Fibroblast of lung (primary cell): ENCODE results near the gene GLYR1. TPM values are rescaled to one million over a fixed set of nuclear protein-coding genes. Genes with fewer than 3 reads are reported as not detected.
"Not testable (repeated sequence)": the region's sequence is repeated elsewhere in the genome, so short reads cannot be mapped to it uniquely, and the experiment has no call there.

ENCODE experiments used
- DNase-seq, 2 donors: peaks; one replicate each; pipeline versions ENCODE4 v3.0.0 to v3.0.0-alpha.2; 2010; ENCODE audit warnings: low read depth in 2 of 2
- H2AFZ ChIP-seq: 2 replicates; pipeline ENCODE4 v1.5.1; 2012; ENCODE audit warnings: low read length, control low read depth, inconsistent platforms
- H3K27ac ChIP-seq: 2 replicates; pipeline ENCODE4 v1.5.1; 2011; ENCODE audit warnings: low read length, control low read depth; ENCODE audit not compliant: insufficient read depth
- H3K27me3 ChIP-seq: 2 replicates; pipeline ENCODE4 v1.5.1; 2011; ENCODE audit warnings: mild to moderate bottlenecking, low read length; ENCODE audit not compliant: control insufficient read depth, insufficient read depth
- H3K36me3 ChIP-seq: 2 replicates; pipeline ENCODE4 v1.5.1; 2011; ENCODE audit warnings: low read length; ENCODE audit not compliant: control insufficient read depth, insufficient read depth
- H3K4me1 ChIP-seq: 2 replicates; pipeline ENCODE4 v1.5.1; 2011; ENCODE audit warnings: low read length; ENCODE audit not compliant: control insufficient read depth, insufficient read depth; ENCODE audit errors: extremely low read depth
- H3K4me2 ChIP-seq: 2 replicates; pipeline ENCODE4 v1.5.1; 2011; ENCODE audit warnings: low read length, control low read depth; ENCODE audit not compliant: insufficient read depth; ENCODE audit errors: extremely low read depth
- H3K4me3 ChIP-seq, 4 experiments: fragments of 200-600 bp in 1 of 4; sonication (generic) in 1 of 4; replicated peaks in 1 of 4; 2 replicates each; pipeline ENCODE4 v1.5.1; 2011 to 2016; ENCODE audit warnings: low read length in 4 of 4, low read depth in 3 of 4, mild to moderate bottlenecking in 3 of 4, control low read depth in 2 of 4, inconsistent platforms in 1 of 4, mixed read lengths in 1 of 4; ENCODE audit not compliant: insufficient read depth in 1 of 4; ENCODE audit errors: control extremely low read depth in 1 of 4
- H3K79me2 ChIP-seq: 2 replicates; pipeline ENCODE4 v1.5.1; 2012; ENCODE audit warnings: mild to moderate bottlenecking, low read length, inconsistent platforms; ENCODE audit not compliant: control insufficient read depth, insufficient read depth
- H3K9ac ChIP-seq: 2 replicates; pipeline ENCODE4 v1.5.1; 2011; ENCODE audit warnings: mild to moderate bottlenecking, low read length, control low read depth; ENCODE audit not compliant: insufficient read depth
- H3K9me3 ChIP-seq: 2 replicates; pipeline ENCODE4 v1.5.1; 2012; ENCODE audit warnings: low read depth, low read length; ENCODE audit not compliant: control insufficient read depth, insufficient read depth
- H4K20me1 ChIP-seq: 2 replicates; pipeline ENCODE4 v1.5.1; 2011; ENCODE audit warnings: low read length; ENCODE audit not compliant: control insufficient read depth, insufficient read depth; ENCODE audit errors: extremely low read depth
- EZH2 ChIP-seq: IDR thresholded peaks from 2 replicates; pipeline ENCODE4 v1.5.1; 2012; ENCODE audit warnings: low read length, control low read depth, mild to moderate bottlenecking; ENCODE audit errors: missing control alignments
- polyA minus RNA-seq: library from RNA; depleted of rRNA, polyadenylated mRNA; stranded (reverse); fragments of >200 nt; gene quantifications from 2 replicates; pipeline ENCODE4 v1.2.3, GENCODE V29; 2011; ENCODE audit warnings: low replicate concordance
- polyA plus RNA-seq, 2 donors: library from polyadenylated mRNA; depleted of rRNA in 1 of 2; stranded (reverse) in 1 of 2; unstranded in 1 of 2; fragments of >200 nt; gene quantifications; 2 replicates each; pipeline ENCODE4 v1.2.1, GENCODE V29; 2011 to 2012; ENCODE audit warnings: missing spikeins in 1 of 2
- total RNA-seq: library from RNA; depleted of rRNA; stranded (reverse); fragments of >200 nt; gene quantifications from 2 replicates; pipeline ENCODE4 v1.2.1, GENCODE V29; 2014
- TF ChIP-seq, protein P1 (sequence below), 2 donors: IDR thresholded peaks in 1 of 2; conservative IDR thresholded peaks in 1 of 2; 1 replicate in 1 of 2; 2 replicates in 1 of 2; pipeline ENCODE4 v1.5.1; 2011 to 2012; ENCODE audit warnings: low read length in 2 of 2, control low read depth in 1 of 2, inconsistent platforms in 1 of 2, low read depth in 1 of 2, mild to moderate bottlenecking in 1 of 2

Gene GLYR1
- total RNA-seq, result 39.6 and 40.8 TPM in 2 replicates
- polyA plus RNA-seq, result 28.6 and 42.2 TPM in 2 replicates
- 43.9 and 52.3 TPM in 2 replicates for polyA plus RNA-seq (2012)
- 35.0 and 62.8 TPM in 2 replicates for polyA minus RNA-seq

DNA sequence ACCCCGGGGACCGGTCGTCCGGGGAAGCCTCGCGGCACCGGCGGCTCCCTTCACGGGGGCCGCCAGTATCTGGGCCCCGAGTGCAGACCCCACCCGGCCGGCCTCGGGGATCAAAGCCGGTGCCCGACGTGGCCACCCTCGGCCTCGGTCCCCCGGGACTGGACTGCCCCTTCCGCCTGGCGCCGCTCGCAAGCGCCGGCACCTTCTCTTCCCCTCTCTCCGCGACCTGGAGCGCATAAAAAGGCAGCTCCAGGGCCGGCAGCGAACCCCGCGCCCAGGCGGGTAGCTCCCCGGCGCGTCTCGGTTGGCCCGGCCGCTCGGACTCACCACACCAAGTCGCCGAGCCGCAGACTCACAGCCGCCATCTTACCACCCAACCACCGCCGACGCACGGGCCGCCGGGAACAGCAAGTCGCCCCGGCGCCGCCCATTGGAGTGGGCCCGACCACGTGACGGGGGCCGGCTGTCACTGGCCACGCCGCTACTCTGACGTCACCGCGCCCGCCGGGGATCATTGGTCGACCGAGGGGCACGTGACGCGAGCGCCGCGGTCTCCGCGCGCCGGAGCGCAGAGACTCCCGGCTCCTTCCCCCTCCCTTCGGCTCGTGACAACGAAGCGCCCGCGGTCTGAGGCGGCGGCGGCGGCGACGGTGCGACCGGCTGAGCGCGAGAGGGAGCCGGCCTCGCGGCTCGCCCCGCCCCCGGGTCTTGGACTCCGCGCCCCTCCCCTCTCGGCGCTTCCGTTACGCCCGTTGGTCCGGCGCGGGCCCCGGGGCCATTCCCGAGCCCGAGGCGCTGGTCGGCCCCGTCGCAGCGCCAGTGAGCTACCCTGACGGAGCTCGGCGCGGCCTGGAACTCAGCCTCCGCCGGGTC lies at the start of gene GLYR1, which contains the start of gene UBN1:
Gene GLYR1, minus strand, starts transcription at position 388 of the 873 bp plus-strand sequence. Its CDS starts 23 bp downstream, at position 365.
Gene UBN1, plus strand, starts transcription at position 581 of the 873 bp plus-strand sequence. CDS start 5,437 bp downstream, outside the sequence.
- peak within 1 kb of the TSS; percentile 90 for H3K27ac ChIP-seq
- TF ChIP-seq, protein P1, sequence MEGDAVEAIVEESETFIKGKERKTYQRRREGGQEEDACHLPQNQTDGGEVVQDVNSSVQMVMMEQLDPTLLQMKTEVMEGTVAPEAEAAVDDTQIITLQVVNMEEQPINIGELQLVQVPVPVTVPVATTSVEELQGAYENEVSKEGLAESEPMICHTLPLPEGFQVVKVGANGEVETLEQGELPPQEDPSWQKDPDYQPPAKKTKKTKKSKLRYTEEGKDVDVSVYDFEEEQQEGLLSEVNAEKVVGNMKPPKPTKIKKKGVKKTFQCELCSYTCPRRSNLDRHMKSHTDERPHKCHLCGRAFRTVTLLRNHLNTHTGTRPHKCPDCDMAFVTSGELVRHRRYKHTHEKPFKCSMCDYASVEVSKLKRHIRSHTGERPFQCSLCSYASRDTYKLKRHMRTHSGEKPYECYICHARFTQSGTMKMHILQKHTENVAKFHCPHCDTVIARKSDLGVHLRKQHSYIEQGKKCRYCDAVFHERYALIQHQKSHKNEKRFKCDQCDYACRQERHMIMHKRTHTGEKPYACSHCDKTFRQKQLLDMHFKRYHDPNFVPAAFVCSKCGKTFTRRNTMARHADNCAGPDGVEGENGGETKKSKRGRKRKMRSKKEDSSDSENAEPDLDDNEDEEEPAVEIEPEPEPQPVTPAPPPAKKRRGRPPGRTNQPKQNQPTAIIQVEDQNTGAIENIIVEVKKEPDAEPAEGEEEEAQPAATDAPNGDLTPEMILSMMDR (conservative IDR thresholded peaks at IDR 0.05 in 1 of 2, IDR thresholded peaks at IDR 0.05 in 1 of 2; ENCODE audit: low read depth in 1 of 2, low read length in 2 of 2), result no peak
- no peak for TF ChIP-seq EZH2
- H3K36me3 ChIP-seq, result peaks cover 4% of the 10 kb centered on the region
- no peaks in the 10 kb centered on the region for H3K9me3 ChIP-seq
- H4K20me1 ChIP-seq, result no peaks in the 10 kb centered on the region
- H3K4me3 ChIP-seq, result peak within 1 kb of the TSS; percentile 73 to 96 (median 89)
- peak; percentile 95 for DNase-seq
- peak within 1 kb of the TSS; percentile 97 for H3K4me2 ChIP-seq
- H3K9ac ChIP-seq, result peak within 1 kb of the TSS; percentile 94
- no peaks in the 10 kb centered on the region for H3K27me3 ChIP-seq
- peaks cover 6% of the 10 kb centered on the region for H3K4me1 ChIP-seq
- H3K79me2 ChIP-seq, result peaks cover 78% of the 10 kb centered on the region
- H2AFZ ChIP-seq, result peak within 1 kb of the TSS; percentile 15

DNA sequence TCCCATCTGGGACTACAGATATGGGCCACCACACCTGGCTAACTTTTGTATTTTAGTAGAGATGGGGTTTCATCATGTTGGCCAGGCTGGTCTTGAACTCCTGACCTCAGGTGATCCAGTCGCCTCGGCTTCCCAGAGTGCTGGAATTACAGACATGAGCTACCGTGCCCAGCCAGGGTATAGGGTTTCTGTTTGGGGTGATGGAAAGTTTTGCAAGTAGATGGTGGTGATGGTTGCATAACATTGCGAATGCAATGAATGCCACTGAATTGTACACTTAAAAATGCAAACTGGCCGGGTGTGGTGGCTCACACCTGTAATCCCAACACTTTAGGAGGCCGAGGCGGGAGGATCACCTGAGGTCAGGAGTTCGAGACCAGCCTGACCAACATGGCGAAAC lies 49.7 kb upstream of the GLYR1 start:
- not testable (repeated sequence) for H3K9ac ChIP-seq, H3K4me1 ChIP-seq, H3K4me3 ChIP-seq, H3K9me3 ChIP-seq, H3K27me3 ChIP-seq, DNase-seq, H3K79me2 ChIP-seq, H4K20me1 ChIP-seq, H3K27ac ChIP-seq, H3K4me2 ChIP-seq, H3K36me3 ChIP-seq, H2AFZ ChIP-seq

DNA sequence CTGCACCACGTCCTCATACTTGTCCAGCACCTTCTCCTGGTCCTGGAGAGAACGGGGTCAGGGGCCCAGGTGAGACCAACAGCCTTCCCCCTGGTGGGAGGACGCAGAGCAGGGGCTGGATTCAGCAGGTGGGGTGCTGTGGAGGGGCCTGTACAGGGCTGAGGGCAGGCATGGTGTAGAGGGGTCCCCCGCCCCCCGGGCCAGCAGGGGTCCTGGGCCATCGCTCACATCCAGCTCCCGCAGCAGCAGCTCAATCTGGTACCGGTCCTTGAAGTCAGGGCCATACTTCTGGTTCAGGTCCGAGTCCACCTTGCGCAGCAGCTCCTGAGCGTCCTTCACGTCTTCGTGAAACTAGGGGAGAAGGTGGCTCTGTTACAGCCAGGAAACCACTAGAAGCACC lies 48.3 kb upstream of the GLYR1 start:
- H3K9me3 ChIP-seq, result no peaks in the 10 kb centered on the region
- peaks cover 2% of the 10 kb centered on the region for H3K36me3 ChIP-seq
- DNase-seq, result no peak
- H3K4me2 ChIP-seq, result no peak overlapping the region
- no peaks in the 10 kb centered on the region for H4K20me1 ChIP-seq
- H3K27me3 ChIP-seq, result no peaks in the 10 kb centered on the region
- H3K4me1 ChIP-seq, result peaks cover 10% of the 10 kb centered on the region
- H3K79me2 ChIP-seq, result no peaks in the 10 kb centered on the region
- TF ChIP-seq EZH2, result no peak
- TF ChIP-seq, protein P1 (conservative IDR thresholded peaks at IDR 0.05 in 1 of 2, IDR thresholded peaks at IDR 0.05 in 1 of 2; ENCODE audit: low read depth in 1 of 2, low read length in 2 of 2), result no peak
- no peak overlapping the region for H3K27ac ChIP-seq
- H3K4me3 ChIP-seq, result no peak overlapping the region
- H3K9ac ChIP-seq, result no peak overlapping the region
- no peak overlapping the region for H2AFZ ChIP-seq
